ENCODE data around the gene PRICKLE2.

The PRICKLE2 gene

GRCh38 chr3:64138656-64139375 is 86.5 kb downstream of the PRICKLE2 start:
- in situ Hi-C loops (cut with MboI; ENCODE audit: low sequenced_read_pairs), result no loop called here

GRCh38 chr3:64138046-64138445 is 87.2 kb downstream of the PRICKLE2 start:
- in situ Hi-C loops (cut with MboI; ENCODE audit: low sequenced_read_pairs), result no loop called here

- in situ Hi-C loops (cut with MboI; ENCODE audit: low sequenced_read_pairs), result no loop called here
These were observed 90.4 kb downstream of the PRICKLE2 start for GRCh38 chr3:64134882-64135281.

- in situ Hi-C loops (cut with MboI; ENCODE audit: low sequenced_read_pairs), result no loop called here
These were observed 91.3 kb downstream of the PRICKLE2 start for GRCh38 chr3:64133987-64134386.

GRCh38 chr3:64133272-64133671 is 92.0 kb downstream of the PRICKLE2 start:
- in situ Hi-C loops (cut with MboI; ENCODE audit: low sequenced_read_pairs), result no loop called here

- in situ Hi-C loops (cut with MboI; ENCODE audit: low sequenced_read_pairs), result no loop called here
These were observed 93.4 kb downstream of the PRICKLE2 start for GRCh38 chr3:64131725-64132469.

- in situ Hi-C loops (cut with MboI; ENCODE audit: low sequenced_read_pairs), result no loop called here
These were observed 94.8 kb downstream of the PRICKLE2 start for GRCh38 chr3:64130436-64130835.

GRCh38 chr3:64129581-64129980 is 95.7 kb downstream of the PRICKLE2 start:
- in situ Hi-C loops (cut with MboI; ENCODE audit: low sequenced_read_pairs), result no loop called here

- in situ Hi-C loops (cut with MboI; ENCODE audit: low sequenced_read_pairs), result no loop called here
These were observed 96.2 kb downstream of the PRICKLE2 start for GRCh38 chr3:64129106-64129505.

GRCh38 chr3:64125561-64125960 is 99.7 kb downstream of the PRICKLE2 start:
- in situ Hi-C loops (cut with MboI; ENCODE audit: low sequenced_read_pairs), result no loop called here

GRCh38 chr3:64123931-64124330 is 101.3 kb downstream of the PRICKLE2 start:
- in situ Hi-C loops (cut with MboI; ENCODE audit: low sequenced_read_pairs), result no loop called here

GRCh38 chr3:64122476-64122875 is 102.8 kb downstream of the PRICKLE2 start:
- in situ Hi-C loops (cut with MboI; ENCODE audit: low sequenced_read_pairs), result no loop called here

GRCh38 chr3:64121750-64122311 is 103.4 kb downstream of the PRICKLE2 start:
- in situ Hi-C loops (cut with MboI; ENCODE audit: low sequenced_read_pairs), result no loop called here

GRCh38 chr3:64120876-64121275 is 104.4 kb downstream of the PRICKLE2 start:
- in situ Hi-C loops (cut with MboI; ENCODE audit: low sequenced_read_pairs), result no loop called here

- in situ Hi-C loops (cut with MboI; ENCODE audit: low sequenced_read_pairs), result no loop called here
These were observed 107.8 kb downstream of the PRICKLE2 start for GRCh38 chr3:64117483-64117882.

- in situ Hi-C loops (cut with MboI; ENCODE audit: low sequenced_read_pairs), result no loop called here
These were observed 110.6 kb downstream of the PRICKLE2 start for GRCh38 chr3:64114651-64115050.

- in situ Hi-C loops (cut with MboI; ENCODE audit: low sequenced_read_pairs), result no loop called here
These were observed 113.4 kb downstream of the PRICKLE2 start for GRCh38 chr3:64111872-64112271.

GRCh38 chr3:64111083-64111482 is 114.2 kb downstream of the PRICKLE2 start:
- in situ Hi-C loops (cut with MboI; ENCODE audit: low sequenced_read_pairs), result no loop called here

GRCh38 chr3:64110071-64110470 is 115.2 kb downstream of the PRICKLE2 start:
- in situ Hi-C loops (cut with MboI; ENCODE audit: low sequenced_read_pairs), result no loop called here

GRCh38 chr3:64109438-64109837 is 115.8 kb downstream of the PRICKLE2 start:
- in situ Hi-C loops (cut with MboI; ENCODE audit: low sequenced_read_pairs), result no loop called here

- in situ Hi-C loops (cut with MboI; ENCODE audit: low sequenced_read_pairs), result no loop called here
These were observed 116.4 kb downstream of the PRICKLE2 start for GRCh38 chr3:64108784-64109317.

- in situ Hi-C loops (cut with MboI; ENCODE audit: low sequenced_read_pairs), result no loop called here
These were observed 117.0 kb downstream of the PRICKLE2 start for GRCh38 chr3:64108231-64108630.
